ENCODE measurements around the gene MACROD2.

- TF ChIP-seq EZH2 (IDR thresholded peaks at IDR 0.05; ENCODE audit: insufficient read depth, low read length), result no peak
- TF ChIP-seq CTCF (IDR thresholded peaks at IDR 0.05; ENCODE audit: insufficient read depth, low read depth, low read length), result peak; percentile 46
Observed at GRCh38 chr20:15236812-15237211, 1241.5 kb downstream of the MACROD2 start.
